ENCODE measurements around the gene PROCA1.

DNA sequence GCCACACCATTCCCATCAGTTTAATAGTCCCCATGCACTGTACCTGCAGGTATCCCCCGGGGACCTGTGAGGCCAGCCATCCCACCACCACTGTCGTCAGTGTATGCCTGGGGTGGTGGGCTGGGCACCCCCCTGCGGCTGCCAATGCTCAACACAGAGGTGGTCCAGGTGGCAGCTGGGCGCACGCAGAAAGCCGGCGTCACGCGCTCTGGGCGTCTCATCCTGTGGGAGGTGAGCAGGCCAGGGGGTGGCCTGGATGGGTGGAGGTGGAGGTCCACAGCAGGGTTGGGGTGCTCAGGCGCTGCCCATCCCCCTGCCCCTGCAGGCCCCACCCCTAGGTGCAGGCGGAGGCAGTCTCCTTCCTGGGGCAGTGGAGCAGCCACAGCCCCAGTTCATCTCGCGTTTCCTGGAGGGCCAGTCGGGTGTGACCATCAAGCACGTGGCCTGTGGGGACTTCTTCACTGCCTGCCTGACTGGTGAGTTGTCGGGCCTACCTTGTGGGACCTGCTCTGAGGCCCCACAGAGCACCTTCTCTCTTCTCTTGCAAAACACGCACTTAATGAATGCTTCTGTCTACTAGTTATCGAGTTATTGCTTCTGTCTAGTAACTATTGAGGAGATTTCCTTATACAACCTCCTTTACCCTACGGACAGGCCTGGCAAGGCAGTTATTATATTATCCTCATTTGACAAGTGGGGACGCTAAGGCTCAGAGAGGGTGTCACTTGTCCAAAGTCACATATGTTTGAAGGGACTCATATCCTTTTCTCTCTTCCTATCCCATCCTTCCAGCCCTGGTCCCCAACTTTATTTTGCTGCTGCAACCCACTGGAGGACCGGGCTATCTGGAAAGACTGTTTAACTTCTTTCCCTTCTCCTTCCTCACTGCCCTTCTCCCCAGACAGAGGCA, 26.3 kb upstream of the PROCA1 start:
- no peak for TF ChIP-seq EZH2 (IDR thresholded peaks at IDR 0.05; ENCODE audit: low read length)
- TF ChIP-seq CTCF (optimal IDR thresholded peaks at IDR 0.05 in 1 of 3, IDR thresholded peaks at IDR 0.05 in 1 of 3, conservative IDR thresholded peaks at IDR 0.05 in 1 of 3; ENCODE audit: extremely low read depth in 1 of 3, insufficient read depth in 2 of 3, low read length in 3 of 3): no peak

All from keratinocyte (primary cell).